Adipose tissue (tissue), 3 donors: ENCODE results near the gene THOP1. TPM values are rescaled to one million over a fixed set of nuclear protein-coding genes. Genes with fewer than 3 reads are reported as not detected.

Experiments
- H3K27ac ChIP-seq: one replicate; pipeline ENCODE4 v1.5.1; 2013; ENCODE audit warnings: low read depth, low read length
- WGBS, 3 donors: extraction: QIAGEN DNeasy Blood & Tissue Kit; methylation state at CpG; one replicate each; pipeline ENCODE4 v1.1.7; 2013; 5-methylcytosine and 5-hydroxymethylcytosine counted together
- polyA plus RNA-seq, 3 donors: library from polyadenylated mRNA; stranded (reverse); fragments of 200-250 nt; gene quantifications; one replicate each; pipeline ENCODE4 v1.2.3, GENCODE V29; 2013
- donor health status: healthy with polysubstance abuse.
- donor health status: Bipolar disorder and iron deficiency.
- donor health status: healthy.

The THOP1 gene
- polyA plus RNA-seq, 3 donors: 24.0 to 33.0 (median 32.8) TPM

DNA sequence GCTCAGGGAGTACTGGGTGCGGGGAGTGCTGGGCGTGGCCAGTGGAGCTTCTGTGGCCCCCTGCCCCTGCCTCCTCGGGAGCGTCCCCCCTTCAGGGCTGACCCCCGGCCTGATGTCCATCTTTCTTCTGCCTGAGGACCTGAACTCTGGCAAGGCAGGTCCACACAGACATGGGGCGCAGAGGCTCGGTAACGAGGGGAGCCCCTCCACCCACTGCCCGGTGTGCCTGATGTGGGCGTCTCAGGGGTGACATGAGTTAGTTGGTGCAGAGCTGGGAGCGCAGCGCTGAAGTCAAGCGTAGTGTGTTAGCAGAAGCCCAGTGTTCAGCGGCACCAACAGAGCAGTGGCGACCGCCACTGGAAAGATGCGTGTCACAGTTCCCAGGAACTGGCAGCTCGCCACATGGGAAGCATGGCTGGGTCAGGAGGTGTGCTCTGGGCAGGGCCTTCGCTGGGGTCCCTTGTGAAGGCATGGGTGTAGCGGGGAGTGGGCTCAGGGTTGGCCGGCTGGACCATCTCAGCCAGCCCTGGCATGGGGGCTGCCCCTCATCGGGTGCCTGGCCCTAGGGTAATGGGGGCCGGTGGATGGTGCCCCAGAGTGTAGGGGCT is 11.5 kb downstream of the THOP1 start:
- no peak overlapping the region for H3K27ac ChIP-seq
- WGBS, 3 donors: 95 to 97% (median 95%) methylated on average over 22 to 23 of the region's 23 CpGs

DNA sequence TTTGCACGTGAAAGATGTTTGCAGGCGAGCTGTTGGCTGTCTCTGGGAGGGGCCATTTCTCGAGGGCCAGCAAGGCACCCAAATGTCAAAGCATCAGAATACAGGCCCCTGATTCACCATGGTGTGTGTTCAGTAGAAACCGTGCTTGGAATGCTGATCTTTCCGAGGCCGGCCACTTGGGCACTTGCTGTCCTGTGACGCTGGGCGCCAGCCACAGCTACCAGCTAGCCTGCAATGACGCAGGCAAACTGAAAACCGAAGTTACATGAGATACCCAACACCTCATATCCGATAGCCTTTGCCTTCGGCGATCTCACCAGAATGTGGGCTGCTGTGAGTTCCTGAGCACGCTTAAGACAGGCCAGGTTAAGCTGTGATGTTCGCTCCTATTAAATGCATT is 12.0 kb downstream of the THOP1 start:
- H3K27ac ChIP-seq: no peak overlapping the region
- WGBS, 3 donors: 94 to 96% (median 94%) methylated on average over 15 of the region's 15 CpGs

DNA sequence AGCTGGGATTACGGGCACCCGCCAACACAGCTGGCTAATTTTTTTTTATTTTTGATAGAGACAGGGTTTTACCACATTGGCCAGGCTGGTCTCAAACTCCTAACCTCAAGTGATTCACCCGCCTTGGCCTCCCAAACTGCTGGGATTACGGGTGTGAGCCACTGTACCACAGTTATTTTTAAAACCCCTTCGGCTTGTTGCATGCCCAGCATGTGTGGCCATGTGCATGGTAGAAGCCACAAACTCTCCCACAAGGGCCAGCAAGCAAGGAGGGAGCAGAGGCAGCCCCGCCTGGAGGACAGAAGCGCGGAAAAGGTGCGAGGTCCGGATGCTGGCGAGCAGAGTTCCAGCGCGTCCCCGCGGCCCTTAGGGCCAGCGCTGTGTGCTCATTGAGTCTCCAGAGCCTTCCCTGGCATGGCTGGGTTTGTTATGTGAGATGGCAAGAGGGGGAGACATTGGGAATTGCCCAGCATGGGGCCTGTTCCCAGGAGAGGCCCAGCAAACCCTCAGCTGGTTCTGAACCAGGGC is 12.9 kb downstream of the THOP1 start:
- WGBS, 3 donors: 96 to 98% (median 97%) methylated on average over 16 of the region's 16 CpGs
- no peak overlapping the region for H3K27ac ChIP-seq

DNA sequence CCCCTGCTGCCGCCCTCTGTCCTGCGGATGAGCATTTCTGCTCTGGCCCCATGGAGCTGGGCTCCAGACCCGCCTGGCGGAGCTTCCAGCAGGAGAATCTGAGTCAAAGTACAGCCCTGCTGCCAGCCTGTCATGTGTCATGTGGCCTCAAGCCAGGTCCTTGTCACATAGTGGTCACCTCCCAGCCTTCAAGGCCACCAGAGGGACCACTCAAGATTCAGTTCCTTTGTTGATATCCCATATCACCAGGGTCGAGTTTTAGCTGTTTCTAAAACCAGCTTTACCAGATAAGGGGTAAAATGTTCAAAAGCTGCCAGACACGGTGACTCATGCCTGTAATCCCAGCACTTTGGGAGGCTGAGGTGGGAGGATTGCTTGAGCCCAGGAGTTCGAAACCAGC is 13.4 kb downstream of the THOP1 start:
- H3K27ac ChIP-seq: no peak overlapping the region
- 70 to 91% (median 89%) methylated on average over 7 of the region's 7 CpGs for WGBS, 3 donors

DNA sequence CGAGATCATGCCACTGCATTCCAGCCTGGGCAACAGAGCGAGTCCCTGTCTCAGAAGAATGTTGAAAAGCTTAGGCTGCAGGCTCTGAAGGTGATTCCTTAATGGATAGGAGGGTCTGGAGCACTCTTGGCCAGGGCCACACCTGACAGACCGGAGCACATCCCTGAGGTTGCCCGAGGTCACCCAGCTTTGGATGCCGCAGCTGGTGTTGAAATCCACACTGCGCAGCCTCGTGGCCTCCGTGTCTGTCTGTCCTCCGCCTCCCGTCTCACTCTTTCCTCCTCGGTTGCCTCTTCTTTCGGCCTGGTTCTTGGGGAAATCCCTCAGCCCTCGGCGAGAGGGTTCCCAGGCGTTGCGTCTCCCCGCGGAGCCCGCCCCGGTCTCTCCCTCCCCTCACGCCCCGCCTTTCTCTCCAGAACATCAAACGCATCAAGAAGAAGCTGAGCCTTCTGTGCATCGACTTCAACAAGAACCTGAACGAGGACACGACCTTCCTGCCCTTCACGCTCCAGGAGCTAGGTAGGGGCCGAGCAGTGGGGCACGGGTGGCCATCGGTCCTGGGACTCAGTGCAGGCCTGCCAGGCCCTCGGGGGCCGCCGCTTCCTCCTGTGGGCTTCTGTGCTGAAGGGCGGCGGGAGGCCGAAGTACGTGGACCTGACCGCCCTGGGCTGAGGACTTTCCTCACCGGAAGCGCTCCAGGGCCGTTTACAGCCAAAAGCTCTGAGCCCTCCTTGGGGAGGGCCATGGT is 14.1 kb downstream of the THOP1 start:
- H3K27ac ChIP-seq: no peak overlapping the region
- WGBS, 3 donors: 93 to 96% (median 95%) methylated on average over 41 of the region's 41 CpGs

DNA sequence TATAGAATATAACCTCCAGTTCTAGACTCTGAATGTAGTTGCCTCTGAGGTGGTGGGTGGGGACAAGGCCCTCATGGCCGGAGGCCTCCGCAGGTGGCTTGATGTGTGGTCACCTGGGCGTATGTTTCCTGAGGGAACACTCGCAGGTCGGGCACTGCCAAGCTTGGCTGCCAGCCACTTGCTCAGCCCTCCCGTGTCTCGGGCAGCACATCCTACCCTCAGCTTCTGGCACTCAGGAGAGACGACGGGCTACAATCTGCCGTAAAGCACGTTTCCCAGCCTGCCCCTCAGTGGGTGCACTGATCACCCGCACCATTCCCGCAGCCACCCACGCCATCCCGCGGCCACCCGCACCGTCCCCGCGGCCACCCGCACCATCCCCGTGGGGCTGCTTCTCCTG is 15.2 kb downstream of the THOP1 start:
- WGBS, 3 donors: 91 to 92% (median 92%) methylated on average over 22 of the region's 22 CpGs
- no peak overlapping the region for H3K27ac ChIP-seq

DNA sequence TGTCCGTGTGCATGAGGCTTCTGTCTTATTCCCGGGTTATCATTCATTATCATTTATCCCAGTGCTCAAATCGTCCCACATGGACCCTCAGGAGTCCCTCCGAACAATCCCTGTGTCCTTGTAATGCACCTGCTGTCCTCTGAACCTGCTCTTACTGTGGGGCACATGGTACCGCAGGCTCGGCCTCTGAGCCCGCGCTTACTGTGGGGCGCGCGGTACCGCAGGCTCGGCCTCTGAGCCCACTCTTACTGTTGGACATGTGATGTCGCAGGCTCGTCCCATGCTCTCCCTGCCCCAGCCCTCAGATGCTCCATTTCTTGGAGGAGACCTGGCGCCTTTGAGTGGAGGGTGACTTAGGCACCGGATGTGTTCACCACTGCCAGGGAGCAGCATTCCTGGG is 17.5 kb downstream of the THOP1 start:
- H3K27ac ChIP-seq: no peak overlapping the region
- 95 to 98% (median 96%) methylated on average over 17 of the region's 17 CpGs for WGBS, 3 donors

DNA sequence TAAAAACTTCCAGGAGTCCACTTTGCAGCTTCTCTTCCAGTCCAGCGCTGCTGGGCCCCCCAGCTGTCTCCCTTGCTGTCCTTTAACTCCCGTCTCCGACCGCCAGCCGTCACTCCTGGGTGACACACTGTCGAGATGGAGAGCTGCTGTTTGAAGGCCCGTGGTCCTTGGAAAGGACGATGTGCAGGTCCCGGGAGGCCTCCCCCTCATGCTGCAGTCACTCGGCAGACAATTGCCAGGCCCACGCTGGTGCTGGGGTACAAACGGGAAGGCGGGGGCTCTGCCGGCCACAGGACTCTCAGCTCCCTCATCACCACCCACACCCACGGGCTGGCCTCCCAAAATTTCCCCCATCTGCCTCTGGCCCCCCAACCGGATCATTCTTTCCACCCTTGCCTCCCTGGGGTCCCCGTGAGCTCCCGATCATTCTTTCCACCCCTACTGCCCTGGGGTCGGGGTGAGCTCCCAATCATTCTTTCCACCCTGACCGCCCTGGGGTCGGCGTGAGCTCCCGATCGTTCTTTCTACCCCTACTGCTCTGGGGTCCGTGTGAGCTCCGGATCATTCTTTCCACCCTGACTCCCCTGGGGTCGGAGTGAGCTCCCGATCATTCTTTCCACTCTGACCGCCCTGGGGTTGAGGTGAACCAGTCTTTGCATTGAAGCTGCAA is 18.3 kb downstream of the THOP1 start:
- 90 to 93% (median 92%) methylated on average over 29 of the region's 29 CpGs for WGBS, 3 donors
- no peak overlapping the region for H3K27ac ChIP-seq

DNA sequence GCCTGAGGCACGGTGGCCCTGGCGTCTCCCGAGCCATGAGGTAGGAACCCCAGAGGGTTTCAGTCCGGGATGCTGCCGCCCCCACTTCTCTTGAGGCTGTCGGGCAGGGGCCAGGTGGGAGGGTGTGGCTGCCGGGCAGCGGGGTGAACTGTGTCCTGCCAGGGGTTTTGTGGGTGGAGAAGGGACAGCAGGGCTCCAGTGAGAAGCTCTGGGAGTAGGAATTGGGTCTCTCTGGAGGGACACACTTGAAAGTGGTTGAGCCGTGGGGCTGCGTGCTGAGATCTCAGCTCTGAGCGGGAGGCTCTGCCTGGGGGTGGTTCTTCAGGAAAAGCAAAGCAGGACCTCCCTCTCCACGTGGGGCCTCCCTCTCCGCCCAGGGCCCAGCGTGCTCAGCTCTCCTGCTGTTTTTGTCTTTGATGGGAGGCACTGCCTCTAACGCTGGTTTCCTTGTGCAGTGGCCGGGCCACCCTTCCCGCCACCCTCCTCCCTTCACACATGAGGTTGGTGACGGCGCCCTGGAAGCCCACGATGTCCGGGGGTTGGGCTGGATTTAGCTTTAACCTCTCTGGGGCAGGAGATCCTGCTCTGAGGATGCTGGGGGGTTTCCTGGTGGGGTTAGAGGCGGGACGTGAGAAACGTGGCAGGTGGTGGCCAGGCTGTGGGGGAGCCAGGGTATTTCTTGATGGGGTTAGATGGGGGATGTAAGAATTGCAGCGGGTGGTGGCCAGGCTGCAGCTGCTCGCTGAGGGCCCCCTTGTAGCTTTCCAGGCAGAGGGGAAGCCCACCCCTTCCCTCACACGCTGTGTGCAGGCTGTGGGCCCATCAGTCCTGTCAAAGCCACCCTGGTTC is 19.1 kb downstream of the THOP1 start:
- 79 to 87% (median 87%) methylated on average over 27 of the region's 27 CpGs for WGBS, 3 donors
- H3K27ac ChIP-seq: no peak overlapping the region

DNA sequence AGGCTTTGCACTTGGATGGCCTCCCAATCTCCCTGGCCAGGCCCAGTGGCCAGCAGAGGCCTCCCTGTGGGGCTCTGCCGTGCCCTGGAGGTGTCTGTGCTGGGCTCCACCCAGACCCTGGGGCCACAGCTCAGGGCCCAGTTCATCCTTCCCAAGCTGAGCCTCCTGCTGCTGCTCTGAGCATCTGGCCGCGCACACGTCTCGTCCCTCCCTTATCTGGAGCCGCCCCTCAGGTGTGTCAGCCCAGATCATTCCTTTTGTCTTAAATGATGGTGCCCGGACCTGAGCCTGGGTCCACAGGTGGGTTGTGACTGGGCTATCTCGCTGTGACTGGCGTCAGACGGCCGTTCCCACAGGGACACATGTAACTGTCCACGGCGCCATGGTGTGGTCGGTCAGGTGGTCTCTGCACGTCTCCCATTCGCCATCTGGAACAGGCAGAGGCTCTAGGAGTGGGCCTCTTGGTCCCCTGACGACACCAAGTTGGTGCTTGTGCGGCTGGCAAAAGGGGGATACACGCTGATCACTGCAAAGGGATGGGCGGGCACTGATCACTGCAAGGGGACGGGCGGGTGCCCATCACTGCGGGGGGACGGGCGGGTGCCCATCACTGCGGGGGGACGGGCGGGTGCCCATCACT is 20.1 kb downstream of the THOP1 start:
- no peak overlapping the region for H3K27ac ChIP-seq
- 97 to 99% (median 97%) methylated on average over 22 to 26 of the region's 28 CpGs for WGBS, 3 donors

DNA sequence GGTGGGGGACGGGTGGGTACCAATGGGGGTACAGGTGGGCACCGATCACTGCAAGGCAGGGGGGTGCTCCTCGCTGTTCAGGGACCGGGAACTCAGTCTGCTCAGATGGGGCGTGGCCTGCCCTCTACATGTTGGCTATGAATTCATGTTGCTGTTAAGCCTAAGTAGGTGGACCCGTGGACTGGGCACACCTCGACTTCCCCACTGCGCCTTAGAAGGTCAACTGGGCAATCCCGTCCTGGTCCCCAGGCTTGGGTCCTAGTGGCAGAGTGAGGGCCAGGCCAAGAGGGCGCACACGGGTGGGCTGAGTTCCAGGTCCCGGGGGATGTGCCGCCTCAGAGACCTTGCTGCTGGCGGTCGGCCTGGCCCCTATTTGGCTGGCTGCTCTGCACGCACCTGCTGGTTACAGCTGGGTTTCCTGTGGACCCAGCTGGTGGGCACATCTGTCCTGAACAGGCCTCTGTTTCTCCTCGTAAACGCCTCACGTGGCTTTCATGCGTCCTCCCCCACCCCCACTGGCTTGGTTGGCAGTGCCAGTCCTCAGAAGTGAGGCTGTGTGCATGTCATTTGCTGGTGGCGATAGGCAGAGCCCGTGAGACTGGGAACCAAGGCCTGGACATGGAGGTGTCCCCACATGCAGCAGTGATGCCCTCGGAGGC is 20.8 kb downstream of the THOP1 start:
- 94 to 97% (median 96%) methylated on average over 23 of the region's 23 CpGs for WGBS, 3 donors
- no peak overlapping the region for H3K27ac ChIP-seq

DNA sequence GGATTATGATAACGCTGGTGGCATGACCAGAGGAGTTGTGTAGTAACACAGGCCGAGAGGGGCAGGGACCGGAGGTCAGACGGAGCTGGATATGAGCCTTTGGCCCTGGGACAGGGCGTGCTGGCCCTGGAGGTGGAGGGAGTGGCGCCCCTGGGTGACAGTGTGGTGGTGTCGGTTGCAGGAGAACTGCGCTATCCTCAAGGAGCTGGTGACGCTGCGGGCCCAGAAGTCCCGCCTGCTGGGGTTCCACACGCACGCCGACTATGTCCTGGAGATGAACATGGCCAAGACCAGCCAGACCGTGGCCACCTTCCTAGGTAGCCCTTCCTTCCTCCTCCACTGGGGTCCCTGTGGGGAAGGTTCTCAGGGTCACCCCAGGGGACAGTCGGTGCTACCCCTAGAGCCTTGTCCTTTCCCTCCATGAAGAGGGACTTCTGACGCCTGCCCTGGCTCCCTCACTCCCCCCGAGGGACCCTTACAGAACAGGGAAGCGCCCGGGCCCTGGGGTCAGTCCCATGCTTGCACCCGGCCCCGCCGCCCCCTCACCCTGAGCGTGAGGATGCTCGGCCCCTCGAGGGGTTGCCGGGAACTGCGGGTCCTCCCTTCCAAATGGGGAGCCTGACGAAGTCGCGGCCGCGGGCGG is 21.6 kb downstream of the THOP1 start:
- H3K27ac ChIP-seq: no peak overlapping the region
- WGBS, 3 donors: 94 to 98% (median 96%) methylated on average over 28 to 34 of the region's 34 CpGs

DNA sequence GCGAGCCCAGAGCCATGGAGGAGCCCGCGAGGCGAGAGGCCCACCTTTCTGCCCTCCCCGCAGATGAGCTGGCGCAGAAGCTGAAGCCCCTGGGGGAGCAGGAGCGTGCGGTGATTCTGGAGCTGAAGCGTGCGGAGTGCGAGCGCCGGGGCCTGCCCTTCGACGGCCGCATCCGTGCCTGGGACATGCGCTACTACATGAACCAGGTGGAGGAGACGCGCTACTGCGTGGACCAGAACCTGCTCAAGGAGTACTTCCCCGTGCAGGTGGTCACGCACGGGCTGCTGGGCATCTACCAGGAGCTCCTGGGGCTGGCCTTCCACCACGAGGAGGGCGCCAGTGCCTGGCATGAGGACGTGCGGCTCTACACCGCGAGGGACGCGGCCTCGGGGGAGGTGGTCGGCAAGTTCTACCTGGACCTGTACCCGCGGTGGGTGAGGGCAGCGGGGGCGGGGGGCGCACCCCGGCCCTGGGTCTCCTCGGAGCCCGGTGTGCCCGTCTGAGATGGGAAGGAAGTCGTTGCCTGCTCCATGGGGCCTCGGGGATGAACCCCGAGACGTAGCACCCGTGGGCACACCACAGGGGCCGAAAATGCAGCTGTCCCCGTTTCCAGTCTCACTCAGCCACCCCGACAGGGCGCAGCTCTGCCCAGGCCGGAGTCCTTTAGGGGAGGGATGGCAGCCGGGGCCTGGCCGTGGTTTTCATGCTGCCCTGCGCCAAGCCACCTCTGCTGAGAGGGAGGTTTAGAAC is 22.3 kb downstream of the THOP1 start:
- WGBS, 3 donors: 96 to 97% (median 97%) methylated on average over 54 to 56 of the region's 56 CpGs
- H3K27ac ChIP-seq: no peak overlapping the region

DNA sequence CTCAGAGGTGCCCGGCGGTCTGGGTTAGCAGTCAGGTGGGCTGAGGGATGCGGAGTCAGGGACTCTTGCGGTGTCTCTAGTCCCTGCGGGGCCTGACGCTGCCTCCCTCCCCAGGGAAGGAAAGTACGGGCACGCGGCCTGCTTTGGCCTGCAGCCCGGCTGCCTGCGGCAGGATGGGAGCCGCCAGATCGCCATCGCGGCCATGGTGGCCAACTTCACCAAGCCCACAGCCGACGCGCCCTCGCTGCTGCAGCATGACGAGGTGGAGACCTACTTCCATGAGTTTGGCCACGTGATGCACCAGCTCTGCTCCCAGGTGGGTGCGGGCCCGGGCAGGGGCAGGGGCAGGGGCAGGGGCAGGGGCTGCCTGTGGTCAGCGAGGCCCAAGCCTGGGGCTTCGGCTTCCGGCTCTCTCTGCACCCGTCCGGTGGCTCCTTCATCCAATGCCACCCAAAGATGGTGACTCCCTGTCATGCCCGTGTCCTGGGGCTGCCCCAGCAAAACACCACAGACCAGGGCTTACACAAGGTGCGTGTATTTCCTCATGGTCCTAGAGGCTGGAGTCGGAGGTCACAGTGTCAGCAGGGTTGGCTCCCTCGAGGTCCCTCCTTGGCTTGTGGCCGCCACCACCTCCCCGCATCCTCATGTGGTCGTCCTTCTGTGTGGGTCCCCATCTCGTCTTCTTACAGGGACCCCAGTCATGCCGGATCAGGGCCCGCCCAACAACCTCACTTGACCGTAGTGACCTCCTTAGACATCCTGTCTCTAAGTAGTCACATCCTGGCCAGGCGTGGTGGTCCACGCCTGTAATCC is 23.0 kb downstream of the THOP1 start:
- 94 to 96% (median 94%) methylated on average over 27 to 41 of the region's 41 CpGs for WGBS, 3 donors
- no peak overlapping the region for H3K27ac ChIP-seq

DNA sequence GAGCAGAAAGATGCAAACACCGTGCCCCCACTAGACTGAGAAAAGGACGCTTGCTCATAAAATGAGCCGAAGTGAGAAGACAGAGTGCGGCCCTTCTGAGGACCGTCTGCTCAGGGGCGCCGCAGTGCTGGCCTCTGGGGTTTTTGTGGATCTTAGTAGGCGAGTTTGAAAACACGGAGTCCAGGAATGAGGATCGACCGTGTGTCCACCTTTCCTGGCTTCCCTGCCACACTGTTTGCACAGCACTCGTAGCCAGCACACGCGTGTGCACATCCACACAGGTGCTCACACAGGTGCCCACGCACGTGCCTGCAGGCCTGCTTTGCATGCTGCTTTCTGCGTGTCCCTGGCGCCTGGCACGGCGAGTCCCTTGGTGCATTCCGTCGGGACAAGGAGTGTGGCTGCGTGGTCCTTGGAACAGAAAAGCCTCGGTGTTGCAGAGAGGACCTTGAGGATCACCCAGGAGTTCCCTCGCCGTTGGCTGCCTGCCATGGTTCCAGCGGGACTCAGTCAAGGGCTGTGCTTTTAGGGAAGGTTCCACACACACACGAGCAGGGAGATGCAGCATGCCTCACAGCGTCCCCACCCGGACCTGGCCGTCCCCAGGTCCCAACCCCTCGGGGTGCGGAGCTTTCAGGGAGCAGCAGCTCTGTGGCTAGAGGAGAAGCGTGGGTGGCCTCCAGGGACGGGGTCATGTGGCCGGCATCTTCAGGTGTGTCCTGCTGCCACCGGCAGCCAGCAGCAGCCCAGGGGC is 24.3 kb downstream of the THOP1 start:
- WGBS, 3 donors: 88 to 92% (median 91%) methylated on average over 37 of the region's 37 CpGs
- no peak overlapping the region for H3K27ac ChIP-seq
